ENCODE results near the gene TMEM185B.

Gene TMEM185B

DNA sequence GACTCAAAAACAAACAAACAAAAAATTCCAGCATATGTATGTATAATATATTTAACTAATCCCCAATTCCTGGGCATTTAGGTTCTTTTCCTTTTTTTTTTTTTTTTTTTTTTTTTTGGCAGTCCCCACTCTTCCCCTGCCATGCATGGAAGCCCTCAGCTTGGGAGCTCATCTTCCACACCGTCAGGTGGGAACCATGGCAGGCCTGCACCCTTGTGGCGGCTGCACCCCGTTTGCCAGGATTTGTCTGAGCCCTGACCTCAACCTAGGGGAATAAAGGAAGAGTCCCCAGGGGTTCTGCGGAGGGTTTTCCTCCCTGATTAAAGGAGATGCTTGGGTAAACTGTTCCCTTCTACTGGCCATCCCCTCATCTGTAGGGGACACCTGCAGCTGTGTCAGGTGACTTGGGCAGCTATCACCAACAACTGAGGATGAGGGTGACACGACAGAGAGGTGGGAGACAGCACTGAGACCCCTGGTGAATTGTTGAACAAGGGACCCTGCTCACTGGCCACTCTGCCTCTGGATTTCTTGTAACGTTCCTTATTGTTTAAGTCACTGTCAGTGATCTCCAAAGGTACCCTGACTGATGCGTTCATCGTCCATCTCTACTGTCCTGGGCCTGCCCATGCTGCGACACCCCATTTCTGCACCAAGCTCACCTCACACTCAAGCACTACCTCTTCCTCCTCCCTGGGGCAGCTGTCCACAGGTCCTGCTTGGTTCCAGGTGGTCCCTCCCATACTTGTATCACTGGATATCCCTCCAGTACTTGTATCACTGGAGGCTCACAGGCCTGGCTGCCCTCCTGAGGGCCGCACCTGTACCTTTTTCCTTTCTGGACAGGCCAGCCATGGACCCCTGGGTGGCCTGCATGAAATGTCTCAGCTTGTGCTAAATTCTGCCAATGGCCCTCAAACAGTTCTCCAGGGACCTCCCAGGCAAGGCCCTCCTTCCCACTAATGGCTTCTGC is 14.5 kb downstream of the TMEM185B start:
- no peak for DNase-seq
- no peaks in the 10 kb centered on the region for H3F3A ChIP-seq (ENCODE audit: insufficient read depth, low read length)
- no peak for TF ChIP-seq EZH2 (optimal IDR thresholded peaks at IDR 0.05; ENCODE audit: low read depth, low read length)
- TF ChIP-seq, protein P1, sequence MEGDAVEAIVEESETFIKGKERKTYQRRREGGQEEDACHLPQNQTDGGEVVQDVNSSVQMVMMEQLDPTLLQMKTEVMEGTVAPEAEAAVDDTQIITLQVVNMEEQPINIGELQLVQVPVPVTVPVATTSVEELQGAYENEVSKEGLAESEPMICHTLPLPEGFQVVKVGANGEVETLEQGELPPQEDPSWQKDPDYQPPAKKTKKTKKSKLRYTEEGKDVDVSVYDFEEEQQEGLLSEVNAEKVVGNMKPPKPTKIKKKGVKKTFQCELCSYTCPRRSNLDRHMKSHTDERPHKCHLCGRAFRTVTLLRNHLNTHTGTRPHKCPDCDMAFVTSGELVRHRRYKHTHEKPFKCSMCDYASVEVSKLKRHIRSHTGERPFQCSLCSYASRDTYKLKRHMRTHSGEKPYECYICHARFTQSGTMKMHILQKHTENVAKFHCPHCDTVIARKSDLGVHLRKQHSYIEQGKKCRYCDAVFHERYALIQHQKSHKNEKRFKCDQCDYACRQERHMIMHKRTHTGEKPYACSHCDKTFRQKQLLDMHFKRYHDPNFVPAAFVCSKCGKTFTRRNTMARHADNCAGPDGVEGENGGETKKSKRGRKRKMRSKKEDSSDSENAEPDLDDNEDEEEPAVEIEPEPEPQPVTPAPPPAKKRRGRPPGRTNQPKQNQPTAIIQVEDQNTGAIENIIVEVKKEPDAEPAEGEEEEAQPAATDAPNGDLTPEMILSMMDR (IDR thresholded peaks at IDR 0.05; ENCODE audit: low read length), result no peak
- TF ChIP-seq EZH2phosphoT487 (IDR thresholded peaks at IDR 0.05; ENCODE audit: low read length), result no peak
- no peak overlapping the region for H3K9ac ChIP-seq (ENCODE audit: low read length)
- H3K79me2 ChIP-seq (ENCODE audit: low read length), result no peaks in the 10 kb centered on the region
- H3K4me1 ChIP-seq (ENCODE audit: low read length), result no peaks in the 10 kb centered on the region
- H2AFZ ChIP-seq (ENCODE audit: low read length), result no peak overlapping the region
- H3K9me3 ChIP-seq (replicated peaks; ENCODE audit: insufficient read depth, low read length), result no peaks in the 10 kb centered on the region
- H3K9me2 ChIP-seq (replicated peaks; ENCODE audit: insufficient read depth, low read length), result no peaks in the 10 kb centered on the region
- H4K20me1 ChIP-seq (ENCODE audit: insufficient read depth, low read length), result no peaks in the 10 kb centered on the region
- H3K27ac ChIP-seq (ENCODE audit: low read length), result no peak overlapping the region
- no peak overlapping the region for H3K4me3 ChIP-seq (ENCODE audit: low read length)
- H3K27me3 ChIP-seq (replicated peaks; ENCODE audit: insufficient read depth, low read length), result no peaks in the 10 kb centered on the region
- no peak overlapping the region for H3K4me2 ChIP-seq (ENCODE audit: low read depth, low read length)
- H3K36me3 ChIP-seq (replicated peaks; ENCODE audit: insufficient read depth, low read length), result no peaks in the 10 kb centered on the region

DNA sequence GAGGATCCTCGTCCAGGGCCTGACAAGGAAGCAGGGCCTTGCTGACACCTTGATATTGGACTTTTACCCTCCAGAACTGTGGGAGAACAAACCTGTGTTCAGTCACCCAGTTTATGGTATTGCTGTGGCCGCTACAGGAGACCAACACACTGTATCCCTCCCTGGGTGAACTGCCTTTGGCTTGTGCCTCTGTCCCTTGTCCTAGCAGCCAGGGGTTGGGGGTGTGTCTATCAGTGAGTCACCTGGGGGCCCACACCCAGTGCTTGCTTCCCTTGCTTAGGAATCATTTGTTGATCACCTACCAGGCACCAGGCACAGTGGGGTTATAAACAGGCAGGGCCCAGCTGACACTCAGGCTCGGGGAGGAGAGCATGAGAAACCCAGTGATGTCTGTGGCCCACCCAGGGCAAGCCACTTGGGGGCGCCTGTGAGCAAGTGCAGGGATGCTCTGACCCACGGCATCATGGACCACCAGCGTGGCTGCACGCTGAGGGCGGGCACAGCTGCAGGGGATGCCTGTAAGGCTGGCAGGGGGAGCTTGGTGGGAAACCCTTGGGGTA is 17.1 kb downstream of the TMEM185B start:
- DNase-seq, result no peak
- Histone ChIP-seq H3K4me3 (ENCODE audit: low read length) (no peak overlapping the region), H3K27me3 (replicated peaks; ENCODE audit: insufficient read depth, low read length) (no peaks in the 10 kb centered on the region), H3K36me3 (replicated peaks; ENCODE audit: insufficient read depth, low read length) (no peaks in the 10 kb centered on the region), H3K4me2 (ENCODE audit: low read depth, low read length) (no peak overlapping the region), H3K9ac (ENCODE audit: low read length) (no peak overlapping the region), H3K27ac (ENCODE audit: low read length) (no peak overlapping the region), H4K20me1 (ENCODE audit: insufficient read depth, low read length) (no peaks in the 10 kb centered on the region), H3K79me2 (ENCODE audit: low read length) (no peaks in the 10 kb centered on the region), H3K9me2 (replicated peaks; ENCODE audit: insufficient read depth, low read length) (no peaks in the 10 kb centered on the region), H3F3A (ENCODE audit: insufficient read depth, low read length) (no peaks in the 10 kb centered on the region), H3K9me3 (replicated peaks; ENCODE audit: insufficient read depth, low read length) (no peaks in the 10 kb centered on the region), H2AFZ (ENCODE audit: low read length) (no peak overlapping the region), H3K4me1 (ENCODE audit: low read length) (no peaks in the 10 kb centered on the region)
- no peak for TF ChIP-seq EZH2 (optimal IDR thresholded peaks at IDR 0.05; ENCODE audit: low read depth, low read length)
- TF ChIP-seq, protein P1 (IDR thresholded peaks at IDR 0.05; ENCODE audit: low read length), result peak; percentile 44
- TF ChIP-seq EZH2phosphoT487 (IDR thresholded peaks at IDR 0.05; ENCODE audit: low read length), result no peak

DNA sequence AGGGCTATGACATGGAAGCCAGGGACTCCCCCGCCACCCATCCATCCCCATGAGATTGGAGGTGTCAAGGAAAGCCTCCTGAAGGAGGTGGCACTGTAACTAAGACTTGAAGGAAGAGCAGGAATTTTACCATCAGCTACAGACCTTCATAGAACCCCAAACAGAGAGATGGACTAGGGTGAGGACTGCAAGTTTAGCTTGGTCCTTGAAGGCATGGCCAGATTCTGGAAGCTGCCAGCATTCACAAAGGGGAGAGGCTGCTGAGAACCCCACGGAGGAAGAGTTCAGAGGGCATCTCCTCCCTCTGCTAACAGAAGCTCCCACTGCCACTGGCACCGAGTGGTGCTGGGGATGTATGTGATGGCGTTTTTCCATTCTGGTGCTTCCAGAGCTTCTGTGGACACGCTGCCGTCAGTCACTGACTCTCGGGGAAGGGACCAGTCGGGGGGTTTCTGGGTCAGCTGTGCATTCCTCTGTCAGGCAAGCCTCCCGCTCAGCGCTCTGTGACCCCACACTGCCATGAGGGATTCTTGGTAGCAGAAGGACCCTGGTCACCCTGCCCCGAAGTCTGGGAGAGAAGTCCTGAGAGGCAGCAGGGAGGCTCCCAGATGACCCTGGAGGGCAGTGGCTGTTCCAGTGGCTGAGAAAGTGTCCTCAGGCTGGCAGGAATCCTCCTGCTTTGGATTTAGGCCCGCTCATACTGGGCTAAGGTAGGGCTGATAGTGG is 18.1 kb downstream of the TMEM185B start:
- no peaks in the 10 kb centered on the region for H3K36me3 ChIP-seq (replicated peaks; ENCODE audit: insufficient read depth, low read length)
- no peaks in the 10 kb centered on the region for H3K79me2 ChIP-seq (ENCODE audit: low read length)
- H3K27ac ChIP-seq (ENCODE audit: low read length), result no peak overlapping the region
- H3K4me1 ChIP-seq (ENCODE audit: low read length), result no peaks in the 10 kb centered on the region
- no peak overlapping the region for H3K4me2 ChIP-seq (ENCODE audit: low read depth, low read length)
- no peaks in the 10 kb centered on the region for H3K27me3 ChIP-seq (replicated peaks; ENCODE audit: insufficient read depth, low read length)
- no peaks in the 10 kb centered on the region for H4K20me1 ChIP-seq (ENCODE audit: insufficient read depth, low read length)
- no peak for DNase-seq
- H3F3A ChIP-seq (ENCODE audit: insufficient read depth, low read length), result no peaks in the 10 kb centered on the region
- H3K9me3 ChIP-seq (replicated peaks; ENCODE audit: insufficient read depth, low read length), result no peaks in the 10 kb centered on the region
- H3K9me2 ChIP-seq (replicated peaks; ENCODE audit: insufficient read depth, low read length), result no peaks in the 10 kb centered on the region
- TF ChIP-seq EZH2phosphoT487 (IDR thresholded peaks at IDR 0.05; ENCODE audit: low read length) (no peak), EZH2 (optimal IDR thresholded peaks at IDR 0.05; ENCODE audit: low read depth, low read length) (no peak)
- TF ChIP-seq, protein P1 (IDR thresholded peaks at IDR 0.05; ENCODE audit: low read length), result no peak
- H2AFZ ChIP-seq (ENCODE audit: low read length), result no peak overlapping the region
- no peak overlapping the region for H3K9ac ChIP-seq (ENCODE audit: low read length)
- H3K4me3 ChIP-seq (ENCODE audit: low read length), result no peak overlapping the region
